GM12878 (cell line): ENCODE data around the gene KLHL15. TPM values are rescaled to one million over a fixed set of nuclear protein-coding genes. Genes with fewer than 3 reads are reported as not detected.

ENCODE experiments used
- ATAC-seq: fragments of 200-7000 bp; cut with Tn5 transposase; 3 replicates; pipeline ENCODE4 v1.9.1; 2020; ENCODE audit warnings: mild to moderate bottlenecking, moderate library complexity
- BruUV-seq: library from RNA; stranded (reverse); fragments of 400-500 nt; replicated peaks from 2 replicates; lab custom pipeline; 2021; lab: Mats Ljungman, UMichigan
- CTCF ChIA-PET: fragments of 300-600 bp; sonication (Branson Sonifier 250); formaldehyde crosslinking; extraction: SDS; loops from one replicate; lab custom pipeline; 2021; ENCODE audit warnings: inconsistent platforms; lab: Yijun Ruan, JAX
- POLR2A ChIA-PET: fragments of 350-600 bp; formaldehyde crosslinking; extraction: SDS; loops from one replicate; lab custom pipeline; 2021; ENCODE audit warnings: inconsistent platforms; lab: Charles Lee
- RAD21 ChIA-PET: fragments of 300-600 bp; sonication (Branson Sonifier 250); formaldehyde crosslinking; loops from one replicate; lab custom pipeline; 2023; ENCODE audit warnings: antibody characterized with exemption; ENCODE audit not compliant: unreplicated experiment; lab: Charles Lee
- SMC1A ChIA-PET: fragments of 300-600 bp; sonication (Branson Sonifier 250); formaldehyde crosslinking; loops from one replicate; lab custom pipeline; 2023; ENCODE audit not compliant: unreplicated experiment, uncharacterized antibody; lab: Charles Lee
- DNase-seq: peaks from one replicate; pipeline ENCODE4 v3.0.0-alpha.2; 2011; ENCODE audit warnings: low read depth, low spot score
- FAIRE-seq: peaks from 3 replicates; lab custom pipeline; 2011; peaks lifted over from hg19 to GRCh38; lab: Jason Lieb, UNC
- H2AFZ ChIP-seq: 2 replicates; pipeline ENCODE4 v1.6.0; 2011; ENCODE audit warnings: low read depth, low read length, control low read depth; ENCODE audit not compliant: control insufficient read depth
- H3K27ac ChIP-seq: 2 replicates; pipeline ENCODE4 v1.5.1; 2011; ENCODE audit warnings: control low read depth; ENCODE audit not compliant: control insufficient read depth, insufficient read depth
- H3K27me3 ChIP-seq, 2 experiments: replicated peaks in 1 of 2; 2 replicates each; pipeline versions ENCODE4 v1.6.0 to v1.6.1; 2011; ENCODE audit warnings: low read length in 1 of 2; ENCODE audit not compliant: control insufficient read depth in 2 of 2, insufficient read depth in 2 of 2
- H3K36me3 ChIP-seq, 2 experiments: 2 replicates each; pipeline ENCODE4 v1.5.1; 2011; ENCODE audit warnings: low read length in 1 of 2; ENCODE audit not compliant: control insufficient read depth in 2 of 2, insufficient read depth in 2 of 2
- H3K4me1 ChIP-seq: 2 replicates; pipeline ENCODE4 v1.6.1; 2011; ENCODE audit warnings: mild to moderate bottlenecking, low read length, moderate library complexity, mixed read lengths; ENCODE audit not compliant: control insufficient read depth, insufficient read depth
- H3K4me2 ChIP-seq: 2 replicates; pipeline ENCODE4 v1.6.0; 2011; ENCODE audit warnings: control low read depth; ENCODE audit not compliant: control insufficient read depth, insufficient read depth
- H3K4me3 ChIP-seq: fragments of 200-600 bp; sonication (generic); 2 replicates; pipeline ENCODE4 v1.5.1; 2016
- H3K79me2 ChIP-seq: 2 replicates; pipeline ENCODE4 v1.6.0; 2011; ENCODE audit warnings: low read length; ENCODE audit not compliant: control insufficient read depth, insufficient read depth
- H3K9ac ChIP-seq: 2 replicates; pipeline ENCODE4 v1.8.0; 2011; ENCODE audit warnings: low read length, control low read depth, mixed read lengths; ENCODE audit not compliant: control insufficient read depth, insufficient read depth
- H3K9me3 ChIP-seq: replicated peaks from 3 replicates; pipeline ENCODE4 v1.5.1; 2011; ENCODE audit warnings: mild to moderate bottlenecking, low read length; ENCODE audit not compliant: control insufficient read depth, insufficient read depth
- H4K20me1 ChIP-seq: 2 replicates; pipeline ENCODE4 v1.6.0; 2011; ENCODE audit not compliant: control insufficient read depth, insufficient read depth
- BHLHE40 ChIP-seq, 2 experiments: fragments of 450-650 bp in 1 of 2; IDR thresholded peaks; 2 replicates each; pipeline ENCODE4 v1.6.1; 2011 to 2017; ENCODE audit warnings: low read depth in 2 of 2, borderline replicate concordance in 1 of 2, improper control_type of control experiment in 1 of 2, low read length in 1 of 2, mild to moderate bottlenecking in 1 of 2
- EP300 ChIP-seq, 2 experiments: fragments of 150-350 bp in 1 of 2; IDR thresholded peaks; 2 replicates each; pipeline ENCODE4 v1.6.1; 2011 to 2012; ENCODE audit warnings: low read depth in 2 of 2, low read length in 2 of 2, borderline replicate concordance in 1 of 2, improper control_type of control experiment in 1 of 2, inconsistent platforms in 1 of 2; ENCODE audit not compliant: control insufficient read depth in 1 of 2
- MTA2 ChIP-seq: fragments of 450-650 bp; IDR thresholded peaks from 2 replicates; pipeline ENCODE4 v1.6.1; 2016; ENCODE audit warnings: low read depth, mild to moderate bottlenecking, moderate library complexity
- NBN ChIP-seq: fragments of 450-650 bp; IDR thresholded peaks from 2 replicates; pipeline ENCODE4 v1.6.1; 2016
- NR2C1 ChIP-seq: fragments of 450-650 bp; IDR thresholded peaks from 2 replicates; pipeline ENCODE4 v1.6.1; 2017; ENCODE audit warnings: antibody characterized with exemption, mild to moderate bottlenecking, moderate library complexity
- NR2F1 ChIP-seq: fragments of 450-650 bp; conservative IDR thresholded peaks from 2 replicates; pipeline ENCODE4 v1.6.1; 2017; ENCODE audit warnings: mild to moderate bottlenecking
- STAT3 ChIP-seq: IDR thresholded peaks from 2 replicates; pipeline ENCODE4 v1.6.1; 2011; ENCODE audit warnings: low read depth, low read length, improper control_type of control experiment
- ZNF687 ChIP-seq: fragments of 450-650 bp; IDR thresholded peaks from 2 replicates; pipeline ENCODE4 v1.6.1; 2017; ENCODE audit warnings: mild to moderate bottlenecking, moderate library complexity
- WGBS: methylation state at CpG from one replicate; pipeline ENCODE4 v1.1.6; 2016; ENCODE audit warnings: low lambda C conversion rate; ENCODE audit not compliant: insufficient replicate concordance, insufficient coverage; ENCODE audit errors: missing lambda C conversion rate; 5-methylcytosine and 5-hydroxymethylcytosine counted together
- in situ Hi-C: fragments of 300-500 bp; cut with MboI; formaldehyde crosslinking; loops from 9 replicates; pipeline ENCODE4 v1.14.3; 2018; ENCODE audit warnings: mixed read lengths
- intact Hi-C: fragments of 100-400 bp; cut with micrococcal nuclease; formaldehyde crosslinking; loops from one replicate; pipeline ENCODE4 v1.14.2; 2022; ENCODE audit not compliant: unreplicated experiment
- polyA plus RNA-seq, 11 experiments: library from polyadenylated mRNA; depleted of rRNA in 4 of 11; unstranded in 6 of 11; stranded (reverse) in 5 of 11; fragments of >200 nt; fragmentation: Nextera tagmentation in 4 of 11; fragmentation: Illumina TruSeq in 1 of 11; extraction: Ambion mirVana in 4 of 11; extraction: Trizol in 1 of 11; gene quantifications; 1 replicate in 1 of 11; 2 replicates in 10 of 11; pipeline versions ENCODE4 v1.2.1 to v1.2.3, GENCODE V29; 2011 to 2016; ENCODE audit warnings: inconsistent platforms in 2 of 11, missing spikeins in 2 of 11, low read depth in 1 of 11
- total RNA-seq, 4 experiments: library from RNA; depleted of rRNA in 3 of 4; stranded (reverse); fragments of >200 nt in 3 of 4; fragmentation: Illumina TruSeq in 1 of 4; extraction: Trizol in 1 of 4; gene quantifications; 2 replicates each; pipeline versions ENCODE4 v1.2.1 to v1.2.3, GENCODE V29; 2013 to 2021

Gene KLHL15
- total and polyA plus RNA-seq, 10 of the 15 experiments (the other 5 are each of a cell fraction or from before 2014, with no cell fraction given) = 1.4 to 7.0 (median 3.7) TPM

GRCh38 chrX:24005028-24005427 is 22.0 kb downstream of the KLHL15 start:
- Histone ChIP-seq H3K4me3 (no peak overlapping the region), H3K27ac (peak overlapping the region; percentile 18; the same call in 1 of the 2 replicates), H3K4me1 (no peaks in the 10 kb centered on the region), H3K79me2 (peaks cover 4% of the 10 kb centered on the region), H3K4me2 (no peak overlapping the region), H3K27me3 (no peaks in the 10 kb centered on the region), H3K9ac (no peak overlapping the region), H2AFZ (no peak overlapping the region), H3K9me3 (no peaks in the 10 kb centered on the region)
- ChIA-PET RAD21 (interaction anchor here (1.4 to 2.3 kb wide), 2 partner anchors 15 to 49 kb away, joined by 5 to 8 read pairs; partner anchors contain the start of gene EIF2S3), CTCF (interaction anchor here (1.3 kb wide), 1 partner anchor 49 kb away, joined by 5 read pairs; the partner anchor contains the start of gene EIF2S3)
- intact Hi-C loops (no loop called here), in situ Hi-C loops (no loop called here)
- BruUV-seq = no TSS peak
- WGBS = 0% methylated on average over 1 of the region's 1 CpG
- TF ChIP-seq ZNF687 (0 out of 2 replicates have a peak, but pooled peaks have one; percentile 35), NBN (no peak), EP300 (IDR thresholded peaks at IDR 0.05; ENCODE audit: borderline replicate concordance in 1 of 2, control insufficient read depth in 1 of 2, low read depth in 2 of 2, low read length in 2 of 2) (peak in 1 of 2 experiments; percentile 11; a peak in 1 of 4 replicates), BHLHE40 (IDR thresholded peaks at IDR 0.05; ENCODE audit: borderline replicate concordance in 1 of 2, low read depth in 2 of 2, low read length in 1 of 2) (0 out of 4 replicates have a peak, but pooled peaks of 1 of the 2 experiments have one; percentile 9), STAT3 (no peak), MTA2 (peak; percentile 43; the same call in 1 of the 2 replicates), NR2F1 (peak; percentile 83), NR2C1 (0 out of 2 replicates have a peak, but pooled peaks have one; percentile 15)
- TF ChIP-seq, all 136 proteins: peak for 6
- H4K20me1 ChIP-seq = no peaks in the 10 kb centered on the region
- ChIA-PET SMC1A (interaction anchor here (0.8 to 1.3 kb wide), 2 partner anchors 9 to 10 kb away, joined by 3 to 10 read pairs; no protein-coding TSS in a partner anchor), POLR2A (no interaction called here)
- ATAC-seq (peak; percentile 61), DNase-seq (no peak), FAIRE-seq (peak; percentile 57)
- peaks cover 0 to 1% of the 10 kb centered on the region in 2 experiments; a peak in 1 of 4 replicates for H3K36me3 ChIP-seq
